ENCODE data around the gene COPS9. TPM values are rescaled to one million over a fixed set of nuclear protein-coding genes. Genes with fewer than 3 reads are reported as not detected.

The COPS9 gene
- total RNA-seq, 1 donor from 2014 or later: 143 TPM

- no peak for TF ChIP-seq CTCF (conservative IDR thresholded peaks at IDR 0.05)
- Mint-ChIP-seq H3K4me1 (peaks cover 9% of the 10 kb centered on the region), H3K9me3 (no peaks in the 10 kb centered on the region), H3K27me3 (ENCODE audit: low read depth) (peaks cover 14% of the 10 kb centered on the region), H3K27ac (ENCODE audit: unreplicated experiment) (no peak overlapping the region), H3K36me3 (ENCODE audit: low read depth) (no peaks in the 10 kb centered on the region), H3K4me3 (no peak overlapping the region)
- DNase-seq (ENCODE audit: low read depth, low spot score): no peak
Observed at GRCh38 chr2:240139666-240140393, 3.7 kb upstream of the COPS9 start.

- Mint-ChIP-seq H3K9me3 (no peaks in the 10 kb centered on the region), H3K27ac (ENCODE audit: unreplicated experiment) (no peak overlapping the region)
Observed at GRCh38 chr2:240139011-240139441, 2.9 kb upstream of the COPS9 start.

GRCh38 chr2:240138254-240138984 is 2.3 kb upstream of the COPS9 start:
- Mint-ChIP-seq H3K4me3 (peak overlapping the region; percentile 69), H3K36me3 (ENCODE audit: low read depth) (no peaks in the 10 kb centered on the region), H3K27me3 (ENCODE audit: low read depth) (peaks cover 14% of the 10 kb centered on the region), H3K9me3 (no peaks in the 10 kb centered on the region), H3K4me1 (peaks cover 12% of the 10 kb centered on the region), H3K27ac (ENCODE audit: unreplicated experiment) (no peak overlapping the region)
- no peak for TF ChIP-seq CTCF (conservative IDR thresholded peaks at IDR 0.05)
- DNase-seq (ENCODE audit: low read depth, low spot score): no peak

More at GRCh38 chr2:240139011-240139441, 2.9 kb upstream of the COPS9 start:
- no peak for TF ChIP-seq CTCF (conservative IDR thresholded peaks at IDR 0.05)
- Mint-ChIP-seq H3K4me1 (peaks cover 12% of the 10 kb centered on the region), H3K27me3 (ENCODE audit: low read depth) (peaks cover 14% of the 10 kb centered on the region), H3K4me3 (no peak overlapping the region), H3K36me3 (ENCODE audit: low read depth) (no peaks in the 10 kb centered on the region)
- DNase-seq (ENCODE audit: low read depth, low spot score): no peak

DNA sequence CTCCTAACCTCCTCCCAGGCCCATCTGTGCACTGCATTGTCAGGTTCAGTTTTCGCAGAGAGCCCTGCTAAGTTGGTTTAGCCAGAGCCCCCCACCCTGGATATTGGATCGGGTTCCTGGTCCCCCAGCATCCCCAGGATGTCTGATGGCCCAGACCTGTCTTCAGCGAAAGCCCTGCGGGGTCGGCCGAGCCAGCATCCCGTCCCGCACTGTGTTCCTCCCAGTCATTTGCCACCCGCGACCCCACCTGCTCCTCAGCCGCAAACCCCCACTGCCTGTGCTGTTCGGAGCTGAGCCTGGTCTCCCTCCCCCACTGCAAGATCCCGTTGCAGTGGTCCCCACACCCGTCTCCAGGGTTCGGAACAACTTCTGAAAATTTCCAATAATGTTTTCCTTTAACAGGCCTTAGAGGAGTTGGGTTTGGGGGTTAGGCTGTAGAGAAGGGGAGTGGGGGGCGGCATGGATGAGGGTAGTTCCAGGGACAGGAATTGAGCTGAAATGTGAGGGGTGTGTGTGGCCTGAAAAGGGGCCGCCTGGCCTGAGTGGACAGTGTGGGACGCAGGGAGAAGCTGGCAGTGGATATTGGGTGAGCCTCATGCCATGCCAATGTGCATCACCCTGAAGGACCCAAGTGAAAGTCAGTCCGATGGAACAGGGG is 1.6 kb upstream of the COPS9 start:
- Mint-ChIP-seq H3K4me1 (peaks cover 12% of the 10 kb centered on the region), H3K9me3 (no peaks in the 10 kb centered on the region), H3K27ac (ENCODE audit: unreplicated experiment) (no peak overlapping the region), H3K4me3 (peak overlapping the region; percentile 86), H3K27me3 (ENCODE audit: low read depth) (peaks cover 14% of the 10 kb centered on the region), H3K36me3 (ENCODE audit: low read depth) (peaks cover 2% of the 10 kb centered on the region)
- DNase-seq (ENCODE audit: low read depth, low spot score): no peak
- no peak for TF ChIP-seq CTCF (conservative IDR thresholded peaks at IDR 0.05)

DNA sequence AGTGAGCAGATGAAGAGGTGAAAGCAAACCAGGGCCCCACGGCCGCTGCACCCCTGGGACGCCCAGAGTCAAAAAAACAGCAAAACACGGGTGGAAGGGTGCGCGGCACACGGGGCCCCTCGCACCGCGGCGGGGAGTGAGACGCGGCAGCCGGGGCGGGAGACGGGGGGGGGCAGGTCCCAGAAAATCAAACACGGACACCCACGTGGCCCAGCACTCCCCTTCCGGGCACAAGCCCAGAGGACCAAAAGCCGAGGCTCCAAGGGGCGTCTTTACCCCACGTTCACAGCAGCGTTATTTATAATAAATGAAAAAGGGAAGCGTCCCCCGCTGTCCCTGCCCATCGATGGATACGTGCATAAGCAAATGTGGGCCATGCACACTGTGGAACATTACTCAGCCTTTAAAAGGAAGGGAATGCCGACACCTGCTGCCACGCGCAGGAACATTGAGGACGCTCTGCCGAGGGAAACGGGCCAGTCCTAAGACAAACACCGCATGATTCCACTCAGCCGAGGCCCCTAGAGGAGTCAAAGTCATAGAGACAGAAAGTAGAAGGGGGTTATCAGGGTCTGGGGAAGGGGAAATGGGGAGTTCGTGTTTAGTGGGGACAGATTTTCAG is 677 bp upstream of the COPS9 start:
- Mint-ChIP-seq H3K9me3 (no peaks in the 10 kb centered on the region), H3K27ac (ENCODE audit: unreplicated experiment) (no peak overlapping the region), H3K36me3 (ENCODE audit: low read depth) (peaks cover 2% of the 10 kb centered on the region), H3K27me3 (ENCODE audit: low read depth) (peaks cover 14% of the 10 kb centered on the region), H3K4me3 (peak overlapping the region; percentile 86), H3K4me1 (peaks cover 12% of the 10 kb centered on the region)
- no peak for DNase-seq (ENCODE audit: low read depth, low spot score)
- TF ChIP-seq CTCF (conservative IDR thresholded peaks at IDR 0.05): no peak

Measured in neural crest cell (in vitro differentiated cells).